A549 (cell line): ENCODE measurements around the gene HOMER1. TPM values are rescaled to one million over a fixed set of nuclear protein-coding genes. Genes with fewer than 3 reads are reported as not detected.

Experiments used
- ATAC-seq, 2 experiments: fragments of 200-7000 bp in 1 of 2; fragments of >200 bp in 1 of 2; cut with Nextera tagmentation in 1 of 2; cut with Tn5 transposase in 1 of 2; 3 replicates each; pipeline versions ENCODE4 v1.8.0 to v1.9.1; 2018 to 2020; ENCODE audit warnings: mild to moderate bottlenecking in 1 of 2, moderate library complexity in 1 of 2
- CTCF ChIA-PET: fragments of 300-600 bp; sonication (Branson Sonifier 250); formaldehyde crosslinking; extraction: SDS; loops from one replicate; lab custom pipeline; 2021; ENCODE audit warnings: antibody characterized with exemption, inconsistent platforms; lab: Yijun Ruan, JAX
- POLR2A ChIA-PET: fragments of 350-600 bp; formaldehyde crosslinking; extraction: SDS; loops from one replicate; lab custom pipeline; 2021; ENCODE audit warnings: antibody characterized with exemption, inconsistent platforms; lab: Yijun Ruan, JAX
- DNase-seq, 2 experiments: peaks; one replicate each; pipeline versions ENCODE4 v3.0.0 to v3.0.0-alpha.2; 2011 to 2016; ENCODE audit warnings: low read depth in 1 of 2, low spot score in 1 of 2
- FAIRE-seq: peaks from 2 replicates; lab custom pipeline; 2011; peaks lifted over from hg19 to GRCh38; lab: Jason Lieb, UNC
- H3K27ac ChIP-seq, 2 experiments: fragments of >200 bp; sonication (Bioruptor Twin); formaldehyde crosslinking; 3 replicates each; pipeline ENCODE4 v1.5.1; 2016 to 2017
- H3K4me1 ChIP-seq: fragments of >200 bp; sonication (Bioruptor Twin); formaldehyde crosslinking; 3 replicates; pipeline ENCODE4 v1.6.1; 2016
- H3K4me2 ChIP-seq: fragments of >200 bp; sonication (Bioruptor Twin); formaldehyde crosslinking; 3 replicates; pipeline ENCODE4 v1.6.1; 2016
- H3K4me3 ChIP-seq: fragments of >200 bp; sonication (Bioruptor Twin); formaldehyde crosslinking; 3 replicates; pipeline ENCODE4 v1.5.1; 2016
- H3K9me3 ChIP-seq: fragments of >200 bp; sonication (Bioruptor Twin); formaldehyde crosslinking; 3 replicates; pipeline ENCODE4 v1.6.1; 2016
- CHD2 ChIP-seq: fragments of 150-350 bp; IDR thresholded peaks from 2 replicates; pipeline ENCODE4 v1.6.1; 2014; ENCODE audit warnings: low read length; ENCODE audit not compliant: partially characterized antibody
- EHF ChIP-seq: fragments of 250-450 bp; sonication (Bioruptor Pico); IDR thresholded peaks from 2 replicates; pipeline ENCODE4 v1.5.0; 2020; ENCODE audit warnings: mild to moderate bottlenecking
- ELK1 ChIP-seq: fragments of 150-350 bp; IDR thresholded peaks from 2 replicates; pipeline ENCODE4 v1.6.1; 2014; ENCODE audit warnings: low read depth, mild to moderate bottlenecking, low read length
- FOSB ChIP-seq: fragments of 250-450 bp; sonication (Bioruptor Pico); IDR thresholded peaks from 2 replicates; pipeline ENCODE4 v1.5.0; 2020; ENCODE audit warnings: mild to moderate bottlenecking, moderate library complexity
- FOXS1 ChIP-seq: fragments of 250-450 bp; sonication (Bioruptor Pico); IDR thresholded peaks from 2 replicates; pipeline ENCODE4 v1.5.0; 2020; ENCODE audit warnings: mild to moderate bottlenecking, moderate library complexity
- HMGXB4 ChIP-seq: fragments of 250-450 bp; sonication (Bioruptor Pico); IDR thresholded peaks from 2 replicates; pipeline ENCODE4 v1.5.0; 2021; ENCODE audit warnings: mild to moderate bottlenecking, moderate library complexity, borderline replicate concordance
- HOXB5 ChIP-seq: fragments of 250-450 bp; sonication (Bioruptor Pico); IDR thresholded peaks from 2 replicates; pipeline ENCODE4 v1.5.0; 2020; ENCODE audit warnings: mild to moderate bottlenecking, moderate library complexity
- MAZ ChIP-seq: fragments of 150-350 bp; IDR thresholded peaks from 2 replicates; pipeline ENCODE4 v1.6.1; 2014; ENCODE audit warnings: antibody characterized with exemption, low read depth, low read length, borderline replicate concordance
- MYC ChIP-seq: IDR thresholded peaks from 2 replicates; pipeline ENCODE4 v1.6.1; 2012; ENCODE audit warnings: mild to moderate bottlenecking, inconsistent platforms, low read length, improper control_type of control experiment, borderline replicate concordance
- NPAS2 ChIP-seq: fragments of 250-450 bp; sonication (Bioruptor Pico); IDR thresholded peaks from 2 replicates; pipeline ENCODE4 v1.8.0; 2022; ENCODE audit warnings: mild to moderate bottlenecking, moderate library complexity, borderline replicate concordance
- POLR2A ChIP-seq: IDR thresholded peaks from 2 replicates; pipeline ENCODE4 v1.6.1; 2012; ENCODE audit warnings: mild to moderate bottlenecking, low read length
- RNF2 ChIP-seq: fragments of 200-600 bp; sonication (generic); IDR thresholded peaks from 2 replicates; pipeline ENCODE4 v1.6.1; 2016; ENCODE audit warnings: low read depth, mild to moderate bottlenecking, antibody characterized with exemption, moderate library complexity, borderline replicate concordance
- SMC3 ChIP-seq: fragments of >200 bp; sonication (Bioruptor Twin); formaldehyde crosslinking; IDR thresholded peaks from 3 replicates; pipeline ENCODE4 v1.6.1; 2018; ENCODE audit warnings: inconsistent platforms
- TP53 ChIP-seq: fragments of 250-450 bp; sonication (Bioruptor Pico); IDR thresholded peaks from 2 replicates; pipeline ENCODE4 v1.5.0; 2021; ENCODE audit warnings: mild to moderate bottlenecking, moderate library complexity
- ZFP36 ChIP-seq: fragments of 450-650 bp; IDR thresholded peaks from 2 replicates; pipeline ENCODE4 v1.6.1; 2014; ENCODE audit warnings: borderline replicate concordance; ENCODE audit not compliant: partially characterized antibody
- ZNF302 ChIP-seq: fragments of 250-450 bp; sonication (Bioruptor Pico); IDR thresholded peaks from 2 replicates; pipeline ENCODE4 v1.9.0; 2021; ENCODE audit warnings: inconsistent platforms, mild to moderate bottlenecking, moderate library complexity
- WGBS: methylation state at CpG from one replicate; pipeline ENCODE4 v1.1.6; 2017; ENCODE audit errors: missing lambda C conversion rate; 5-methylcytosine and 5-hydroxymethylcytosine counted together
- polyA plus RNA-seq, 4 experiments: library from polyadenylated mRNA; depleted of rRNA in 3 of 4; stranded (reverse); fragments of >200 nt; fragmentation: RNase III in 1 of 4; extraction: RNeasy Plus Mini Kit Qiagen cat#74134 plus additional on column Dnase treatment in 1 of 4; gene quantifications; 2 replicates in 3 of 4; 3 replicates in 1 of 4; pipeline ENCODE4 v1.2.3, GENCODE V29; 2011 to 2017

The HOMER1 gene
- polyA plus RNA-seq, 2 of the 4 experiments (the other 2 are of a cell fraction): 6.0 to 9.3 TPM

GRCh38 chr5:79508794-79509193 lies 5.1 kb downstream of the HOMER1 start (continued):
- TF ChIP-seq HMGXB4 (CRISPR knock-in tag) (no peak), ZFP36 (no peak), HOXB5 (CRISPR knock-in tag) (no peak), RNF2 (no peak), EHF (CRISPR knock-in tag) (no peak), POLR2A (no peak)

GRCh38 chr5:79508354-79508753 lies 5.6 kb downstream of the HOMER1 start:
- FAIRE-seq (no peak), ATAC-seq (no peak), DNase-seq (no peak)
- H3K27ac ChIP-seq: no peak overlapping the region
- ChIA-PET CTCF (interaction anchor here (0.9 to 1.5 kb wide), 4 partner anchors 8 to 483 kb away, joined by 3 to 4 read pairs (median 4); no protein-coding TSS in a partner anchor), POLR2A (no interaction called here)
- no peak overlapping the region for H3K4me3 ChIP-seq
- no peaks in the 10 kb centered on the region for H3K9me3 ChIP-seq
- H3K4me1 ChIP-seq: peaks cover 30% of the 10 kb centered on the region
- no peak for TF ChIP-seq SMC3
- TF ChIP-seq FOSB (CRISPR knock-in tag): no peak
- no peak for TF ChIP-seq ELK1
- no peak for TF ChIP-seq CHD2
- TF ChIP-seq MYC: no peak
- TF ChIP-seq TP53 (CRISPR knock-in tag): no peak
- no peak for TF ChIP-seq FOXS1 (CRISPR knock-in tag)
- TF ChIP-seq HMGXB4 (CRISPR knock-in tag): no peak
- TF ChIP-seq NPAS2: no peak
- no peak overlapping the region for H3K4me2 ChIP-seq
- WGBS: 31% methylated on average over 2 of the region's 2 CpGs

GRCh38 chr5:79507251-79508205 lies 6.4 kb downstream of the HOMER1 start:
- no peaks in the 10 kb centered on the region for H3K9me3 ChIP-seq
- FAIRE-seq (no peak), ATAC-seq (no peak), DNase-seq (no peak)
- ChIA-PET CTCF (interaction anchor here (0.9 kb wide), 1 partner anchor 482 kb away, joined by 3 read pairs; no protein-coding TSS in a partner anchor), POLR2A (no interaction called here)
- peaks cover 30% of the 10 kb centered on the region for H3K4me1 ChIP-seq
- no peak for TF ChIP-seq MAZ
- TF ChIP-seq ZNF302: no peak
- TF ChIP-seq ZFP36: no peak
- no peak for TF ChIP-seq RNF2
- no peak overlapping the region for H3K27ac ChIP-seq
- 74% methylated on average over 6 of the region's 6 CpGs for WGBS
- no peak overlapping the region for H3K4me3 ChIP-seq
- no peak overlapping the region for H3K4me2 ChIP-seq
